ENCODE results near the gene FAM50A.
"Not testable (repeated sequence)": the region's sequence is repeated elsewhere in the genome, so short reads cannot be mapped to it uniquely, and the experiment has no call there.

FAM50A gene
- long read RNA-seq, donor 1, transcript FAM50A-202 (13 exons, 1,352 nt) = major isoform, 7 of 25 reads
- long read RNA-seq, donor 1, partial matches to known transcripts = 14 of 25 reads
- long read RNA-seq, donor 1, other reads (novel, unspliced or antisense) = 0 of 25 reads
- long read RNA-seq, donor 2, transcript FAM50A-202 (13 exons, 1,352 nt) = major isoform, 6 of 21 reads
- long read RNA-seq, donor 2, partial matches to known transcripts = 14 of 21 reads
- long read RNA-seq, donor 2, other reads (novel, unspliced or antisense) = 0 of 21 reads
- long read RNA-seq, donor 3, partial matches to known transcripts = 12 of 18 reads
- long read RNA-seq, donor 3, other reads (novel, unspliced or antisense) = 0 of 18 reads
- long read RNA-seq, donor 4, transcript FAM50A-202 (13 exons, 1,352 nt) = major isoform, 8 of 41 reads
- long read RNA-seq, donor 4, partial matches to known transcripts = 29 of 41 reads
- long read RNA-seq, donor 4, other reads (novel, unspliced or antisense) = 0 of 41 reads
- long read RNA-seq, donor 5, transcript FAM50A-202 (13 exons, 1,352 nt) = major isoform, 13 of 35 reads
- long read RNA-seq, donor 5, partial matches to known transcripts = 22 of 35 reads
- long read RNA-seq, donor 5, other reads (novel, unspliced or antisense) = 0 of 35 reads
- long read RNA-seq, donor 6, transcript FAM50A-202 (13 exons, 1,352 nt) = major isoform, 10 of 19 reads
- long read RNA-seq, donor 6, partial matches to known transcripts = 9 of 19 reads
- long read RNA-seq, donor 6, other reads (novel, unspliced or antisense) = 0 of 19 reads
- long read RNA-seq, donor 7, transcript FAM50A-202 (13 exons, 1,352 nt) = major isoform, 14 of 48 reads
- long read RNA-seq, donor 7, partial matches to known transcripts = 33 of 48 reads
- long read RNA-seq, donor 7, other reads (novel, unspliced or antisense) = 0 of 48 reads
- long read RNA-seq, donor 8, partial matches to known transcripts = 10 of 17 reads
- long read RNA-seq, donor 8, other reads (novel, unspliced or antisense) = 0 of 17 reads

- DNase-seq = peak; percentile 60
Measured at GRCh38 chrX:154443992-154444754, at the start of gene FAM50A. TSS of gene FAM50A (plus strand) at chrX:154444141. CDS start at chrX:154444236, 95 bp downstream.

GRCh38 chrX:154396363-154396762 lies 47.6 kb upstream of the FAM50A start:
- DNase-seq = not testable (repeated sequence)

- peak; percentile 67 for DNase-seq
Measured at GRCh38 chrX:154396973-154397887, 46.7 kb upstream of the FAM50A start.

DNA sequence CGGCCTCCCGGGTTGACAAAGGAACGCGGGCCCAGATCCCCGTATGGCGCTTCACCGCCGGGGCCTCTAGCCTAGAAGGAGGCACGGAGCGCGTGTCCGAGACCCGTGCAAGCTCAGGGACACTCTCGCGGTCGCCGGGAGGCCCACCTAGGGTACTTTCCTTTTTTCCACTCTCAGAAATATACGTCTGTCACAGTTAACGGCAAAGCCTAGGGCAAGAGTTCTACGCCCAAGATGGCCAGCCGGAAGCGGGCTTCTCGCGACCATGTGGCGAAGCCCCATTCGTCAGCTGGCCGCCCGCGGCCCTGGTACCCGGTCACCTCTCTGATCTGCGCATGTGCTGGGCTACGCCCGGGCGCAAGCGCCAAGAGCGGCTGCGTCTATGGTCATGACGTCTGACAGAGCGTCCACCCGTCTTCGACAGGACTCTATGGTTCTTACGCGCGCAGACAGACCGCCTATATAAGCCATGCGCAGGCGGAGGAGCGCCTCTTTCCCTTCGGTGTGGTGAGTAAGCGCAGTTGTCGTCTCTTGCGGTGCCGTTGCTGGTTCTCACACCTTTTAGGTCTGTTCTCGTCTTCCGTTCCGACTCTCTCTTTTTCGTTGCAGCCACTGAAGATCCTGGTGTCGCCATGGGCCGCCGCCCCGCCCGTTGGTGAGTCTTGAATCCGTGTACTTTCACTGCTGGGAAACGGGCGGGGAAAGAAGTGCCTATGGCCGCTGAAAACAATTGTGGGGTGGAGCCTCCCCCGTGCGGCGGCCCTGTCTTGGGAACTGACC lies 45.9 kb upstream of the FAM50A start, which contains the start of gene RPL10:
Gene RPL10, plus strand, starts transcription at position 490 of the 780 bp plus-strand sequence. Its CDS starts 143 bp downstream, at position 633.
- peak; percentile 84 for DNase-seq

DNA sequence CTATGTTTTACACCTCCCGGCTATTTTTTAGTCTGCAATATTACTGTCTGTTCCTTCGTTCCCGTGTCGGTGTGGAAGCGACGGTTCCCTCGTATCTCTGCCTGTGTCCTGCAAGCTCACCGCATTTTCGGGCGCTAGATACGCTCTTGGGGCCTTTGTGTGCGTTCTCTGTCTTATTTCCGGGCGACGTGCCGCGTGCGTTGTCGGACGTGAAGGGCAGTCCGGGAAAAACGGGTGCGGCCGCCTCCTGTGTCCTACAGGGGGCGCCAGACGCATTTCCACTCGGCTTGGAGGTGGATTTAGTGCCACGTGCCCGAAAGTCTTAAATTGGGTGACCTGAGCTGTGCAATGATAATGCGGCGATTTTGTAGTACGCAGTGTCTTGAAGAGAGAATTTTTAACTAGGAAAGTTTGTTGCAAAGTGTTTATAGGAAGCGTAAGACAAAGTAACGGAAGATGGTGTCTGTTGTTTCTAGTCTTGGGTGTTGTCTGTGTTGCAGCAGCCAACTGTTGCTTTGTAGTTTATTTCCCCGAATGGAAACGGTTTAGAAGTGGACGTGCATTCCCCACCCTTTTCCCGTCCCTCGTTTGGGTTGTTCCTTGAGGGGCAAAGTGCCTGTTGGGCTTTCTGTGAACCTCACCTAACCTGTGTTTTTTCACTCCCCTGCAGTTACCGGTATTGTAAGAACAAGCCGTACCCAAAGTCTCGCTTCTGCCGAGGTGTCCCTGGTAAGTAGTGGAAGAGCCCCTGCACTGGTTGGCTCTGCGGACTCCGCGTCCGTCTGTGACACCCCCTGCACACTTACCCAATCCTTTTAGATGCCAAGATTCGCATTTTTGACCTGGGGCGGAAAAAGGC lies 45.0 kb upstream of the FAM50A start:
- peak; percentile 63 for DNase-seq

- DNase-seq = no peak
Measured at GRCh38 chrX:154399527-154400368, 44.2 kb upstream of the FAM50A start.

DNA sequence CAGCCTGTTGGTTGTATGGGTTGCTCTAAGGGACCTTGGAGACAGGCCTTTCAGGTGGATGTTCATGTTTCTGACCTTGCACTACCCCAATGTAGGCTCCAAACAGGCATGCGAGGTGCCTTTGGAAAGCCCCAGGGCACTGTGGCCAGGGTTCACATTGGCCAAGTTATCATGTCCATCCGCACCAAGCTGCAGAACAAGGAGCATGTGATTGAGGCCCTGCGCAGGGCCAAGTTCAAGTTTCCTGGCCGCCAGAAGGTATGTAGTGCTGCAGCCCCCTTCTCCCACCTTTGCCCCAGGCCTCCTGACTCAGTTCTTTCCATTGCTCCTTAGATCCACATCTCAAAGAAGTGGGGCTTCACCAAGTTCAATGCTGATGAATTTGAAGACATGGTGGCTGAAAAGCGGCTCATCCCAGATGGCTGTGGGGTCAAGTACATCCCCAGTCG lies 43.5 kb upstream of the FAM50A start:
- not testable (repeated sequence) for DNase-seq

GRCh38 chrX:154401045-154401799 lies 42.7 kb upstream of the FAM50A start:
- DNase-seq = no peak

DNA sequence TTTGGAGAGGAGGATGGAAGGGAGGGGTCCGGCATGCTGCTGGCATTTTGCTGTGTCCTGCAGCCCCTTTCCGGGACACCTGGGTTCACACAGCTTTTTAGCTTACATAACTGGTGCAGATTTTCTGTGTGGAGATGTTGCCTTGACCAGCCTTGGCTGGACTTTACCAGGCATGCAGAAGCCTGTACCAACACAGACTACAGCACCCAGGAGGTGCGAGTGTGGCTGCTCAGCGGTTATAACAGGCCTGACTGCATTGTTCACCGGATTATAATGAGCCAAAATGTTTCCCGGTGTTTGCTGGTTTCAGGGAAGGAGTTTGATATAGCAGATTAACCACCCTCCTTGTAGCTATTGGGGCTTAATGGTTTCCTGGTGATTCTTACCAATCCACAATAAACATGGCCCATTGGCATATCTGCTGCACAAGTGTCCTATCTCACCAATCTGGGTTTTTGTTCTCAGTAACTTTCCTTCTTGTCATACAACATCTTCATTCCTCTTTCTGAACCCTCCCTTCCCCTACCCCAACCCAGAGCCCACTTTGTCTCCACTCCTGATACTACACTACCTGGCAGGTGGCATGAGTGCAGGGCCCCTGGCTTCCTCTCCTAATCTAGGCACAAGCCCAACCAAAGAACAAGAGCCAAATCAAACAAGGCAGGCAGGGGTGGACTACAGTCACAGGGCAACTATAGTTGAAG lies 41.9 kb upstream of the FAM50A start:
- DNase-seq = no peak

GRCh38 chrX:154402622-154403127 lies 41.3 kb upstream of the FAM50A start:
- no peak for DNase-seq

- no peak for DNase-seq
Measured at GRCh38 chrX:154403192-154403591, 40.7 kb upstream of the FAM50A start.

- DNase-seq = no peak
Measured at GRCh38 chrX:154403858-154404257, 40.1 kb upstream of the FAM50A start.

DNA sequence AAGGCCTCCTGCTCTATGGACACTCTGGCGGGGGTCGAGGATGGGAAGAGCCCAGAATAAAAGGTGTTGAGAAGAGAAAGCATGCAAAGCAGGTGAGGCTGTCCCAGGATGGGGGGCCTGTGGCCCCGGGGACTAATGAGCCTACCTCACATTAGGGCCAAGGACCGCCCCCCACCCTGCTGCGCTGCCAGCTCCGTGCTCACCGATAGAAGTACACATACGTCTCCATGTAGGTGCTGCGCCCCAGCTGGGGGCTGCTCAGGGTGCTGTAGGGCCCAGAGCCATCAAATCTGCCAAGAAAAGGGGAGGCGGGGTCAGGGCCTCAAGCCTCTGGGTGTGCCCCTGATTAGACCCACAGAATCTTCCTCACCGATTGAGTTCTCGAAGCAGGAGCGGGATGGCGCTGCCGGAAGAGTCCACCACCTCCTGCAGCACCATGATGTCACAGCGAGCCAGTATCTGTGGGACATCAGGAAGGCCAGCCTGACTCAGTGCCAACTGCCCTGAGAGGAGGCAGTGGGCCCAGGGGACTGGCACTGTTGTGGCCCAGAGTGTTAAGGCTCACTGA lies 39.2 kb upstream of the FAM50A start:
- DNase-seq = no peak

DNA sequence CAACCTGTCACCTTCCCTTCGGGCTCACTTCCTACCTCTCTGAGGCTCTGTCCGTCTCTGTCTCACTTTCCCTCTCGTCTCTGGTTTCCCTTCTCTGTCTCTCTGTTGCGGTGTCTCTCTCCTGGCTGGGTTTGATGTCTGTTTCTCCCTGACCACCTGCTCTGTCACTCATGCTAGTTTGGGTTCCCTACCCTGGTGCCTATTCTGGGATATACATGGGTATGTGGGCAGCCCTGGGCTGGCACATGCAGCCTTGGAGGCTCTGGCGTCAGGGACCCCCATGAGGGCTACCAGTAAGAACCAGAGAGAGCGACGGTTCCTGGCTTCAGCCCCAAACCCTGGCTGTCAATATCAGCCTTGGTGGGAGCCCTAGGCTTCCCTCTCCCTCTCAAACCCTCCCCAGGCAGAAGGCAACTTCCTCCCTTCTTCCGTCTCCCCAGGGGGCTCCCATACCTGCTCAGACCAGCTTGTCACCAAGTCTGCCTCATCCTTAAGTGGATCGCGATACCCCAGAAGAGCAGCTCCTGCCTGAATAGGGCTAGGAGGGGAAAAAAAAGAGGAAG lies 35.2 kb upstream of the FAM50A start:
- DNase-seq = no peak

GRCh38 chrX:154409222-154409871 lies 34.6 kb upstream of the FAM50A start, which contains the start of gene DNASE1L1:
TSS of gene DNASE1L1 (minus strand) at chrX:154409254. CDS start at chrX:154405568, 3,686 bp downstream.
- DNase-seq = peak; percentile 34
